ENCODE results near the gene PRODH2. TPM values are rescaled to one million over a fixed set of nuclear protein-coding genes. Genes with fewer than 3 reads are reported as not detected.

Gene PRODH2
- polyA plus RNA-seq, 4 donors: 24.2 to 60.6 (median 39.9) TPM

DNA sequence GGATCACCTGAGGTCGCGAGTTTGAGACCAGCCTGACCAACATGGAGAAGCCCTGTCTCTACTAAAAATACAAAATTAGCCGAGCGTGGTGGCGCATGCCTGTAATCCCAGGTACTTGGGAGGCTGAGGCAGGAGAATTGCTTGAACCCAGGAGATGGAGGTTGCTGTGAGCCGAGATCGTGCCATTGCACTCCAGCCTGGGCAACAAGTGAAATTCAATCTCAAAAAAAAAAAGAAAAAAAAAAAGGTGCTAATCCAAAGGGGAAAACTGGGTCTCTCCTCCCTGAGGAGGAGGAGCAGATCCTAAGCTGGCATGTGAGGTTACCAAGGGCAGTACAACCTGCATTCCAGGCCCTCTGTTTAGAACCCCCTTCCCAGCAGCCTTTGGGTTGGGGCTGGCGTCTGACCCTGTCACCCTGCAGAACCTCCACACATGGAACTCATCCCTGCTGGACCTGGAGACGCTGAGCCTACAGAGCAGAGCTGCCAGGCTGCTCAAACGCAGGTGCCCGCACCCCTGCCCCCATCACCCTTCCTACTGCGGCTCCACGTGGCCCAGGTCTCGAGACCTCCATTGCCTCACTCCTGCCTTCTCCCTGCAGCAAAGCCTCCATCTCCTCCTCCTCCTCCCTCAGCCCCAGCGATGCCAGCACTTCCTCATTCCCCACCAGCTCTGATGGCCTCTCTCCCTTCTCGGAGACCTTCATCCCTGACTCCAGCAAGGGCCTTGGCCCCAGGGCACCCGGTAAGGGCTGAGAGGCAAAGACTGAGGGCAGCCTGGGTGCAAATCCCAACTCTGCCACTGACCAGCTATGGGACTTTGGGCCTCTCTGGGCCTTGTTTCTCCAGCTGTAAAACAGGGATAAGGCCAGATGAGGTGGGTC, 48.0 kb downstream of the PRODH2 start:
- DNase-seq (ENCODE audit: low read depth in 4 of 4, low spot score in 2 of 4): no peak

DNA sequence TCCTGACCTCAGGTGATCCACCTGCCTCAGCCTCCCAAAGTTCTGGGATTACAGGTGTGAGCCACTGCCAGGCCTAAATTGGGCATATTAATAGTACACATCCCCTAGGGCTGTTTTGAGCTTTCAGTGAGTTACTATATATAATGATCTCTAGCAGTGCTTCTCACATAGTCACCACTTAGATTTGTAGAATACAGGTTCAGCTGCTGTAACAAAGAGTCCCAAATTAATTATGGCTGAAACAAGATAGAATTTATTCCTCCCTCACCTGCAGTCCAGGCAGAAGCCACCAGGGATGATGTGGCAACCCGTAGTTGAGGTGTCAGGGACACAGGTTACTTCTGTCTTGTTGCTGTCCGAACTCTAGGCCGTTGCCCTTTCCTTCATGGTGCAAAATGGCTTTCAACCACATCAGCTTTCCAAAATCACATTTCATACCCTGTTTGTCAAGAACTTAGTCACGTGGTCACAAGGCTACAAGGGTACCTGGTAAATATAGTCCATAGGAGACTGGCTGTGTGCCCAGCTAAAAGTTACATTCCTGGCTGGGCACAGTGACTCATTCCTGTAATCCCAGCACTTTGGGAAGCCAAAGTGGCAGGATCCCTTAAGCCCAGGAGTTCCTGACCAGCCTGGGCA, 51.8 kb downstream of the PRODH2 start:
- no peak for DNase-seq (ENCODE audit: low read depth in 4 of 4, low spot score in 2 of 4)

DNA sequence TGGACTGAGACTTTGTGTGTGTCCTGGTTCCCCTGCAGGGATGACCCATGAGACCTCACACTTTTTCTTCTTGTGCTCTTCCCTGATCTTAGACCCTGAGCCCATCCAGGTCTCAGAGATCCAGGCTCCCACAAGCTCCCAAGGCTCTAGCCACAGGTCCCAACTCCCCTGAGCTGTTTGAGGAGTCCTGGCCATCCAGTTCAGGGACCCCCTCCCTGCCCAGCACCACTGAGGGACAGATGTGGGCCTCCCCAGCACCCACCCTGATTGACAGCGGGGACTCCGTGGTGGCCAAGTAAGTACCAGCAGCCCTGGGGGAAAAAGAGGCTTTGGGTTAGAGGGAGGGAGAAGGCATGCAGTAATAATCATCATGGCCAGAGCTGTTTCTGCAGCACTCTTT, 52.9 kb downstream of the PRODH2 start:
- DNase-seq (ENCODE audit: low read depth in 4 of 4, low spot score in 2 of 4): no peak

DNA sequence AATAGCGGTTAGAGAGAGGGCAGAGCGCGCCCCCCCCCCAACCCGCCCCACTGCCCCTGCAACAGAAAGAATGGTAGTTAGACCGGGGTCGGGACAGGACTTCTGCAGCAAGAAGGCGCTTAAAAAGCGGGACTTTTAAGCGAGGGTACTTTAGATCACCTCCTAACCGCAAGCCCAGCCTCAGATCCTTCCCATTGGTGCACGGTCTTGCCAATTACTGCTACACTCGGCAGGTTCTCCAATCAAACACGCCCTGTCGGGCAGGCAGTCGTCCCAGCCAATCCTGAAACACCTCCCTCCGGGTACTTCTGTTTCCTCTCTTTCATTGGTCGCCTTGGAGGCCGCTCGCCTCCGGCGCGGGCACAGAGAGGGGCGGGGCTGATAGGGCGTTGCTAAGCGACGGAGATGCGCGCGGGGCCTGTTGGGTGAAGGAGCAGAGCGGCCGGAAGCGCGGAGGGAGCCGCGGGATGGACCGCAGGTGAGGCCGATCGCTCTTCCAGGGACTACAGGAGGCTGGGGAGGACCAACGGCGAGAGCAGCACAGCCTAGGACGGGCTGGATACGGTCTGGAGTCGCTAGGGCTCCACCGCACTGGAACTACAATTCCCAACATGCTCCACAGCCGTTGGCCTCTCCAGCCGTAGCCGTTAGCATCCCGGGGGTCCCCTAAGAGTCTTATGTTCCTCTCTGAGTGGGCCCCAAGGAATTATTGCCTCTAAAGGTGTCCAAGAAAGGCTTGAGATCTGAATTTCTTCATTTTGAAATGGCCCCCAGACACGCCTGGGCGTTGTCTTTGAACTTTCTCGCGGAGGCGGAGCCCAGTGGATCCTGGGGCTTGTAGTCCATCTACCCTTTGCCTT, 54.7 kb downstream of the PRODH2 start, which contains the start of gene PROSER3:
TSS of gene PROSER3 (plus strand) at position 428 of the 860 bp plus-strand sequence. CDS start at position 468, 40 bp downstream.
- DNase-seq (ENCODE audit: low read depth in 4 of 4, low spot score in 2 of 4): peak; percentile 95 to 99 (median 97)

DNA sequence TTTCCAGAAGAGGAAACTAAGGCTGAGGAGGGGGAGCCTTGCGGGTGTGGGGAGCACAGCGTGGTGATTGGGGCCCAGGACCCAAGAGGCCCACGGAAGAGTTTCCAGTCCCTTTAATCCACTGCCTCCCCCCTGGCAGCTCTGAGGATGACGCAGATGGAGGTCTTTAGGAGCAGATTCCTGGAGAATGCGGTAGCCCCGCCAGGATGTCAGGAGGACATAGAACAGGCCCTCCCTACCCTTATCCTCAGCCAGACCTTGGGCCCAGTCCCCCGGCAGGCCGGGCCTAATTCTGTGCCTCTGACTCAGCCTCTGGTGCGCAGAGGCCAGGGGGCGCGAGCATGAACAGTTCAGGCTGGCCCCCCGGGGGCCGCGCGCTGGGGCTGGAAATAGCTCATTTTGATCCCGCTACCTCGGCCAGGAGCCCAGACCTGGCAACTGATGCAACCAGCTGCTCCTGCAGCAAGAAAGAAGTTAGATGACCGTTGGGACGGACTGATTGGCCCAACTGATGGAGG, 55.4 kb downstream of the PRODH2 start:
- DNase-seq (ENCODE audit: low read depth in 4 of 4, low spot score in 2 of 4): no peak

DNA sequence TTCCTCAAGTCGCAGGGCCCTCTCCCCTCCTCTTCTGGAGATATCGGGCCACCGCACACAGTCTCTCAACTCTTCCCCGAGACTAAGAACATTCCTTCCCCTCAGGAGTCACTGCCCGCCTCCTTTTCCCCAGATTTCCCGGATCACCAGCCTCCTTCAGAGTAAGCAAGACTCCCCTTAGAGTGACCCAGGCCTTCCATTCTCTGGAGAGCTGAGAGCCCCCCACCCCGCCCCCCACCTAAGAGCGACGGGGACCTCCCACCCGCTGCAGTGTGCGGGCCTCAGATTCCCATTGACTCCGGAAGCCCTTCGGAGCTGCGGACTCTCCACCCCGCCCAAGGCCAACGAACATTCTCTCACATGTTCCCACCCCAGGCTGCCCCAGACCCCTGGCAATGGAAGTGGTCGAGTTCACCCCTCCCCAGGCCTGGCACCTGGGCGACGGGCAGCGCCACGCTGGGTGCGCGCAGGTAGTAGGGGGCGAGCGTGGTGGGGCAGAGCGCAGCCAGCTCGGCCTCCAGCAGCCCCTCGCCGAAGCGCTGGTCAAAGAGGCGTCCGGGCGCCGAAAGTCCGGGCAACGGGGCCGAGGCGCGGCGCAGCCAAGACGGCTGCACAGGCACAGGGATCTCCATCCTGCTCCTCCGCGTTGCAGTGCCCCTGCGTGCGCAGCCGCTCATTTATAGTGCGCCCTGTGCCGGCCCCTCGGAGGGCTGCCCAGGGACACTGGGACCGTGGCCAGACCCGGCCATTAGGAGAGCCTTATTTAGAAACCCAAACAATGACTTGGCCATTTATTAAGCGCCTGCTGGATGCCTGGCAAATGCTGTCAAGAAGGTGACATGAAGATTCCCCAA, 56.0 kb downstream of the PRODH2 start, which contains the start of gene HSPB6:
TSS of gene HSPB6 (minus strand) at position 653 of the 854 bp plus-strand sequence. CDS start at position 632, 21 bp downstream.
- DNase-seq (ENCODE audit: low read depth in 4 of 4, low spot score in 2 of 4): no peak

DNA sequence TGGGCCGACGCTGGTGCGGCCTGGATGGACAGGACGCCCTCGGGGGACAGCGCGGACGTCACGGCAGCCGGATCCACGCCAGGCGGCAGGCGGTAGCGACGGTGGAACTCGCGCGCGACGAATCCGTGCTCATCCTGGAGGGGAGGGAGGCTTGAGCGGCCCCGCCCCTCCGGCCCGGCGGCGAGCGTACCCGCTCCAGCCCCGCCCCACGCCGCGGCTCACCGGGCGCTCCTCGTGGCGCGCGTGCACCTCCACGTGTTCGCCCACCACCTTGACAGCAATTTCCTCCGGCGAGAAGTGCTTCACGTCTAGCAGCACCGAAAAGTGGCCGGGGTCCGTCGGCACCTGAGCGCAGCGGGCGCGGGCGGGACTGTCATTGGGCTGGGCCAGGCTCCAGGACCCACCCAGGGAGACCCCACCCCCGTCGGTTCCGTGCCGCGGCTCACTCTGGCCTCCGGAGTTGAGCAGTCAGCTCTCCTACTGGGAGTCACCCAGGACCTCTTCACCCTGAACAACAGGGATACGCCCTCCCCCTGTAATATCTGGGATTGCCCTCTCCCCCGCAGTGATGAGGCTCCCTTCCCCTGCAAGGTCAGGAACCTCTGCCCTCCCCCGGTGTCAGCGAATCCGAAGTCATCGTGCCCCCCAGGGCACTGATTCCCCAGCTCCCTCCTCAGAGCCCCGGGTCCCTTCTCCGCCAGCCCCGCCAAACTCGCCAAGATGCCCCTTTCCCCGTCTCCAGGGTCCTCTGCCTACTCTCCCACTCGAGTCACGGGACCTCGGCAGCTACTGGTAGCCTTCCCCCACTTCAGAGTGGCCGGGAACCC, 56.9 kb downstream of the PRODH2 start:
- no peak for DNase-seq (ENCODE audit: low read depth in 4 of 4, low spot score in 2 of 4)

DNA sequence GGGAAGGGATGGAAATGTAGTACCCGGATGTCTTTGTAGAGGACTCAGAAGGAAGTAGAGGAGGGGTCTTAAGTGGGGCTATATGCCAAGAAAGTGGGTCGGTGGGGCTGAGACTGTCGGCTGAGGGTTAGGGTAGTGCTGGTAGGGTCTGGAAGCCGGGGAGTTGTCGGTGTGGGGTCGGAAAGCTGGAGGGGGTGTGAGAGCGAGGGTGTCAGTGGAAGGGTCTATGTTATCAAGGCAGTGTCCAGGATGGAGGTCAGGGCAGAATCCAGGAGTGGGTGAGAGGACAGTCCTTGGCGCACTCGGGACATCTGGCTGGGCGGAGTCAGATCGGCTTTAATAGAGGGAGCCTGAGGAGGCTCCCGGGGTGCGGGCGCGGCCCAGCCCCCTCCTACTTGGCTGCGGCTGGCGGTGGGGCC, 57.5 kb downstream of the PRODH2 start:
- no peak for DNase-seq (ENCODE audit: low read depth in 4 of 4, low spot score in 2 of 4)

DNA sequence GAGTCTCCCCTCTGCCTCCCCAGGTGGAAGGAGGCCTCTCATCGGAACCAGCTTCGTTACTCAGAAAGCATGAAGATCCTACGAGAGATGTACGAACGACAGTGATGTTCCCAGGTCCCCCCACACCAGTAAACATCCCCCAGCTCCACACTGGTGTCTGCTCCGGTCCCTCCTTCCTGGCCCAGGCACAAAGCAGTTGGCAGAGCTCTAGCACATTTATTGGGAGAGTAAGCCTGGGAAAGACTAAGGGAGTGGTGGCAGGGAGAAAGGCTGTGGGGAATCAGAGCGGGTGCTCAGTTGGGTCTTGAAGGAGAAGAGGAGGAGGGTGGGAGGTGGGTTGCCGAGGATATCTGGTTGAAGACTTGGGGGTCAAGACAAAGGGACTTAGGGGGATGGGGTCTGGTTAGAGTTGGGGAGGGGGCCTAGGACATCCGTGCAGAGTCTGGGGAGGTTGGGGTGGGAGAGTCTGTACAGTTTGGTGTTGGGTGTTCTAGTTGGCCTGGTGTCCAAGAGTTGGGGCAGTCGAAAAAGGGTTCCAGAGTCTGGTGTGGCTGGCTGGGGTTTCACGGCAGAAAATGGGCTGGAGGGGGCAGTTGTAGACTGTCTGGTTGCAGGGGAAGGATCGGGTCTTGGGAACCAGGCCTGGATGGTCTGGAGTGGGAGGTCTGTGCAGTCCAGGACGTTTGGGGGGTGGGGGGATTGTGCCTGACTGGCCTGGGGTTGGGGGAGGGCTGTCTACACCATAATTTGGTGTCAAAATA, 58.1 kb downstream of the PRODH2 start:
- DNase-seq (ENCODE audit: low read depth in 4 of 4, low spot score in 2 of 4): no peak

DNA sequence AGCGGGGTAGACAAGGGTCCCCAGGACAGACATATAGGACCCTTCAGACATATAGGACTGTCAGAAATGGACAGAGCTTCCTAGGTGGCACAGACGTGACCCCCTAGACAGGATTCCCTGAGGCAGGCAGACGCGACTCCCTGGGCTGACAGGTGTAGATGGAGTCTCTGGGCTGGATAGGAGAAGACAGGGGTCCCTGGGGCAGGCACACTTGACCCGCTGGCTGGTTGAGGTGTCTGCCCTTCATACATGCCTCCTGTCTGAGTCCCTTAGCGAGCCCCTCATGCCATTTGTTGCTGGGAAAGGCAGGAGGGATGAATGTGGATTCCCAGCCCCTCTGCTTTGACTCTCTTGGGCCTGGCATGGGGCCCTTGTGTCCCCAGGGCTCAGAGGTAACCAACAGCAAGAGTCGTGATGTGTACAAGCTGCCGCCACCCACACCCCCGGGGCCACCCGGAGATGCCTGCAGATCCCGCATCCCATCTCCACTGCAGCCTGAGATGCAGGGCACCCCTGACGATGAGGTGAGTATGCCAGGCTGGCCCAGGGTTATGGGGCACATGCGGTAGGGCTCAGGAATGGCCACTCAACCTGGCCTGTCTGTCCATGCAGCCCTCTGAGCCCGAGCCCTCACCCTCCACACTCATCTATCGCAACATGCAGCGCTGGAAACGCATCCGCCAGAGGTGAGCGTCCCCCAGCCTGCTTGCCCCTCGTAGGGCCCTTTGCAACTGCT, 58.8 kb downstream of the PRODH2 start:
- no peak for DNase-seq (ENCODE audit: low read depth in 4 of 4, low spot score in 2 of 4)

DNA sequence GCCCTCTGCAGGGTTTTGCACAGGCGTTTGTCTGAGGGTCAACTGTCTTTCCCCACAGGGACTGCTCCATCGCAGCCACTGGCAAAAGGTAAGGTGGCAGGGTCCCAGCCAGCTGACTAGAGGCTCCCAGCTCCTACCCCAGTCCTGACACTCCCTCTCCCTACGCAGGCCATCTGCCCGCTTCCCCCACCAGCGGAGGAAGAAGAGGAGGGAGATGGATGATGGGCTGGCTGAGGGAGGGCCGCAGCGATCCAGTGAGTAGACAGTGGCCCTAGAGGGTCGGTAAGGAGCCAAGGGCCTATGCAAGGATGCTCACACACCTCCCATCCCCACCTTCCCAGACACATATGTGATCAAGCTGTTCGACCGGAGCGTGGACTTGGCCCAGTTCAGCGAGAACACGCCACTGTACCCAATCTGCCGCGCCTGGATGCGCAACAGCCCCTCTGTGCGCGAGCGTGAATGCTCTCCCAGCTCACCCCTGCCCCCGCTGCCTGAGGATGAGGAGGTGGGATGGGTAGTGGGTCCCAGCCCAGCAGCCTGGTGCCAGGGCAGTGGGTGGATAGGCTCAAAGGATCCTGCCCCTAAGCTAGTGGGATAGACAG, 59.8 kb downstream of the PRODH2 start:
- no peak for DNase-seq (ENCODE audit: low read depth in 4 of 4, low spot score in 2 of 4)

DNA sequence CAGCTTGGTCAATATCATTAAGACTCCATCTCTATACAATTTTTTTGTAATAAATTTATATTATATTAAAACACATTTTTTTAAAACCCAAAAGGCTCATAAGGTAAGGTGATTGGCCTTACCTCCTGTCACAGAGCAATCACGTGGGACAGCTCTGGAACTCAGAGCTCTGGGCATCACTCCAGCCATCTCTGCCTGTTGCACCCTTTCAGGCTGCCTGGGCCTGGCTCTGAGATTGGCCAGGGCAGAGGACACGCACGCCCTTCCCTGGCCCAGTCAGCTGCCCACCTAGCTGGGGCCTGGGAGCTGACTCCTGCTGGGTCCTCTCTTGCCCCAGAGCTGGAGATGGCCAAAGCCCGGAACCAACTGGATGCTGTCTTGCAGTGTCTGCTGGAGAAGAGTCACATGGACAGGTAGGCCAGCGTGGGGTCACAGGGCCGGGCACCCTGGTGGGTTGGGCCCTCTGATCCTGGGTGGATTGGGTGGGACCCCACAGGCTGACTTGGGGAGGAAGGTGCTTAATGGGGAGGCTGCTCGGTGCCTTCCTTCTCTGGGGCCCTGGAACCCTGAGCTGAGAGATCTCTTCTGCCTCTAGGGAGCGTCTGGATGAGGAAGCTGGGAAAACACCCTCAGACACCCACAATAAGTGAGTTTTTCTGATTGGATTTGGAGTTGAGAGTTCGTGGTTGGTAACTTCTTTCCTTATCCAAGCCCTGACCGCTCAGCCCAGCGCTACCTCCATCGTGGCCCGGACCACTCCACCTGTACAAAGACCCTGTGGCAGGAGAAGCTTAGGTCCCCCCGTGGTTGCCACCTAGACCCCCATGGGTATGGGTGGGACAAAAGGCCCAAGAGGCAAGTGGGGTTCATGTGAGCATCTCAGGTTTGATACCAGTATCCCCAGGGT, 60.6 kb downstream of the PRODH2 start:
- DNase-seq (ENCODE audit: low read depth in 4 of 4, low spot score in 2 of 4): no peak

DNA sequence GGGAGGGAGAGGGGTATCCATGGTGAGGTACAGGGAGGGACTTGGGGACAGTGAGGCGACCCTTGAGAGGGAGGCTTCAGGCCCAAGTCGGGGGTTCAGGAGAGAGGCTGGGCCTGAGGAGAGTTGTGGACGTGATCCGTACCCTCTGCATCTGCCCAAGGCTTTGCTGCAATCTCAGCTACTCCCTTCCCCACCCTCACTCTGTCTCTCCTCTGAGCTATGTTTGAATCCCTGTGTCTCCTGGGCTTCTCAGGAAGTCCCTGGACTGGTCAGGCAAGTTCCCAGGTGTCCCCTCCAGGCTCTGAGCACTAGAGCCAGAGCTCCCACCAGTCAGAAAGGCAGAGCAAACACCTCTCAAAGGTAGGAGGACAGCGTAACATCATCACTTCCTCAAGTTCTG, 62.5 kb downstream of the PRODH2 start:
- DNase-seq (ENCODE audit: low read depth in 4 of 4, low spot score in 2 of 4): no peak
